HEK293 (cell line): Measurements from ENCODE around the gene EEFSEC.

ENCODE experiments used
- CTCF ChIA-PET: fragments of 350-600 bp; formaldehyde crosslinking; extraction: SDS; loops from one replicate; lab custom pipeline; 2021; ENCODE audit warnings: antibody characterized with exemption; lab: Yijun Ruan, JAX
- POLR2A ChIA-PET: fragments of 300-600 bp; formaldehyde crosslinking; extraction: SDS; loops from one replicate; lab custom pipeline; 2020; ENCODE audit warnings: antibody characterized with exemption, inconsistent platforms; lab: Yijun Ruan, JAX
- H3K27ac ChIP-seq: fragments of 200-500 bp; sonication (Bioruptor generic); 2 replicates; pipeline ENCODE4 v1.5.1; 2014; ENCODE audit warnings: low read depth, low read length, control low read depth, inconsistent platforms; ENCODE audit errors: extremely low read depth
- H3K36me3 ChIP-seq, 2 experiments: fragments of 200-500 bp in 1 of 2; sonication (Bioruptor generic) in 1 of 2; 1 replicate in 1 of 2; 2 replicates in 1 of 2; pipeline ENCODE4 v1.5.1; 2014 to 2017; ENCODE audit warnings: inconsistent platforms in 2 of 2, low read length in 2 of 2; ENCODE audit not compliant: control insufficient read depth in 2 of 2, insufficient read depth in 1 of 2
- H3K4me1 ChIP-seq: fragments of 200-500 bp; sonication (Bioruptor generic); 2 replicates; pipeline ENCODE4 v1.5.1; 2014; ENCODE audit warnings: mild to moderate bottlenecking, low read length, inconsistent platforms; ENCODE audit not compliant: control insufficient read depth, insufficient read depth
- H3K4me3 ChIP-seq: 2 replicates; pipeline ENCODE4 v1.5.1; 2011; ENCODE audit warnings: low read depth, mild to moderate bottlenecking, control low read depth, low read length, moderate library complexity
- H3K9me3 ChIP-seq: fragments of 200-500 bp; sonication (Bioruptor generic); 2 replicates; pipeline ENCODE4 v1.5.1; 2014; ENCODE audit warnings: low read depth, low read length, inconsistent platforms; ENCODE audit not compliant: control insufficient read depth, insufficient read depth
- MYNN ChIP-seq: fragments of 450-650 bp; formaldehyde crosslinking; IDR thresholded peaks from 2 replicates; pipeline ENCODE4 v1.5.1; 2016; ENCODE audit warnings: missing biosample characterization, missing genetic modification characterization, borderline replicate concordance
- SCRT2 ChIP-seq: fragments of 450-650 bp; formaldehyde crosslinking; IDR thresholded peaks from 2 replicates; pipeline ENCODE4 v1.5.1; 2016; ENCODE audit warnings: missing biosample characterization, missing genetic modification characterization
- ZBTB48 ChIP-seq: fragments of 450-650 bp; formaldehyde crosslinking; IDR thresholded peaks from 2 replicates; pipeline ENCODE4 v1.5.1; 2016; ENCODE audit warnings: missing biosample characterization, missing genetic modification characterization
- ZIC2 ChIP-seq: fragments of 450-650 bp; formaldehyde crosslinking; IDR thresholded peaks from 2 replicates; pipeline ENCODE4 v1.5.1; 2016; ENCODE audit warnings: missing biosample characterization, missing genetic modification characterization
- ZNF112 ChIP-seq: fragments of 450-650 bp; formaldehyde crosslinking; IDR thresholded peaks from 2 replicates; pipeline ENCODE4 v1.5.0; 2017; ENCODE audit warnings: missing biosample characterization, missing genetic modification characterization
- ZNF16 ChIP-seq: fragments of 450-650 bp; formaldehyde crosslinking; IDR thresholded peaks from 2 replicates; pipeline ENCODE4 v1.5.1; 2016; ENCODE audit warnings: low read depth, missing biosample characterization, missing genetic modification characterization
- ZNF184 ChIP-seq: fragments of 450-650 bp; IDR thresholded peaks from 2 replicates; pipeline ENCODE4 v1.5.1; 2018; ENCODE audit warnings: missing biosample characterization, mild to moderate bottlenecking, missing genetic modification characterization
- ZNF202 ChIP-seq: fragments of 450-650 bp; formaldehyde crosslinking; IDR thresholded peaks from 2 replicates; pipeline ENCODE4 v1.5.1; 2016; ENCODE audit warnings: missing biosample characterization, missing genetic modification characterization, borderline replicate concordance
- ZNF211 ChIP-seq: fragments of 450-650 bp; formaldehyde crosslinking; IDR thresholded peaks from 2 replicates; pipeline ENCODE4 v1.5.1; 2016; ENCODE audit warnings: low read depth, missing biosample characterization, missing genetic modification characterization
- ZNF391 ChIP-seq: fragments of 450-650 bp; formaldehyde crosslinking; IDR thresholded peaks from 2 replicates; pipeline ENCODE4 v1.5.1; 2016; ENCODE audit warnings: low read depth, missing biosample characterization, missing genetic modification characterization, borderline replicate concordance
- ZNF433 ChIP-seq: fragments of 450-650 bp; formaldehyde crosslinking; IDR thresholded peaks from 2 replicates; pipeline ENCODE4 v1.5.1; 2016; ENCODE audit warnings: missing biosample characterization, missing genetic modification characterization, low read depth
- ZNF768 ChIP-seq: fragments of 450-650 bp; formaldehyde crosslinking; IDR thresholded peaks from 2 replicates; pipeline ENCODE4 v1.5.1; 2018; ENCODE audit warnings: missing biosample characterization, mild to moderate bottlenecking, missing genetic modification characterization
- ZNF776 ChIP-seq: fragments of 450-650 bp; formaldehyde crosslinking; IDR thresholded peaks from 2 replicates; pipeline ENCODE4 v1.5.0; 2017; ENCODE audit warnings: missing biosample characterization, missing genetic modification characterization, borderline replicate concordance
- ZNF791 ChIP-seq: fragments of 450-650 bp; formaldehyde crosslinking; IDR thresholded peaks from 2 replicates; pipeline ENCODE4 v1.5.1; 2016; ENCODE audit warnings: missing biosample characterization, missing genetic modification characterization
- ZSCAN30 ChIP-seq: fragments of 450-650 bp; IDR thresholded peaks from 2 replicates; pipeline ENCODE4 v1.5.1; 2018; ENCODE audit warnings: missing biosample characterization, mild to moderate bottlenecking, missing genetic modification characterization, moderate library complexity
- TF ChIP-seq, protein P1 (sequence below): fragments of 450-650 bp; formaldehyde crosslinking; IDR thresholded peaks from 2 replicates; pipeline ENCODE4 v1.5.1; 2016; ENCODE audit warnings: missing biosample characterization, missing genetic modification characterization
- TF ChIP-seq, protein P2 (sequence below): fragments of 450-650 bp; formaldehyde crosslinking; IDR thresholded peaks from 2 replicates; pipeline ENCODE4 v1.5.1; 2016; ENCODE audit warnings: missing biosample characterization, missing genetic modification characterization
- TF ChIP-seq, protein P3 (sequence below): fragments of 450-650 bp; formaldehyde crosslinking; IDR thresholded peaks from 2 replicates; pipeline ENCODE4 v1.5.1; 2016; ENCODE audit warnings: missing biosample characterization, missing genetic modification characterization
- TF ChIP-seq, protein P4 (sequence below): fragments of 450-650 bp; formaldehyde crosslinking; IDR thresholded peaks from 2 replicates; pipeline ENCODE4 v1.5.1; 2016; ENCODE audit warnings: missing biosample characterization, missing genetic modification characterization, borderline replicate concordance

Gene EEFSEC

DNA sequence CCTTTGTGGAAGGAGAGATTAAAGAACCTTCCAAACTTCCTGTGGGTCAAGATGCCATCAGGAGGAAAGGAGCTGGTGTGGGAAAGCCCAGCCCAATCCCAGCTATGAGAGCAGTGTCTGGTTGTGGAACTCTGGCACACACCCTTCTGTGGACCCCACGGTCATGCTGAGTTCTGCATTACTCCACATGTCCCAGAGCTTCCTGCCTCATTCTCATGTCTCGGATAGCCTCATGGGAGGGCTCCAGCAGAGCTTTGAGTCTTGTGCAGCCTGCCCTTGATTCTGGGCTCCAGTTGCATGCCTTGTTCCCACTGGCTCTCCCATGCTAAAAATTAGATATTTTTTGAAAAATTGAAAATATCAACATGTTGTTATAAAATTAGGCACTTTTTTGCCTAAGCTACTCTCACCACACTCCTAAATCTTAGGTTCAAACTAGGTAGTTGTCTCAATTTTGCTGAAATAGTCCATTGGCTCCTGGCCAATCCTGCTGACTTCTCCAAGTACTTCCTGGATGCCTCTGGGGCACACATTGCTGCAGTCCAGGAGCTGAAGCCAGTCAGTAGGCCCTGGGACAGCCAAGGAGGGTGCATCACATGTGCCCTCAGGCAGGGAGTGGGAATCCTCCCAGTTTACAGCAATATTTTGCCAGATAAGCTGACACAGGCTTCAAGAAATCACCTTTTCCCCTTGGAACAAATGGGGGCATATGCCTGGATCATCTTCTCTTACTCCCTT, 144.3 kb downstream of the EEFSEC start:
- Histone ChIP-seq H3K4me1 (no peaks in the 10 kb centered on the region), H3K4me3 (no peak overlapping the region), H3K27ac (no peak overlapping the region), H3K36me3 (no peaks in the 10 kb centered on the region), H3K9me3 (no peaks in the 10 kb centered on the region)
- CTCF ChIA-PET = interaction anchor here (1.1 to 1.2 kb wide), 2 partner anchors 24 to 71 kb away, joined by 3 to 4 read pairs; no protein-coding TSS in a partner anchor
- TF ChIP-seq ZNF16 (no peak), ZNF791 (no peak), ZIC2 (tag by site-specific recombination) (peak; percentile 54; the same call in 1 of the 2 replicates), ZSCAN30 (tag by site-specific recombination) (no peak), ZNF112 (tag by site-specific recombination) (no peak), ZNF184 (tag by site-specific recombination) (no peak), ZNF433 (tag by site-specific recombination) (no peak), ZNF776 (tag by site-specific recombination) (no peak), ZBTB48 (tag by site-specific recombination) (no peak), ZNF202 (tag by site-specific recombination) (no peak), ZNF768 (tag by site-specific recombination) (no peak), MYNN (no peak)
- TF ChIP-seq, protein P1, sequence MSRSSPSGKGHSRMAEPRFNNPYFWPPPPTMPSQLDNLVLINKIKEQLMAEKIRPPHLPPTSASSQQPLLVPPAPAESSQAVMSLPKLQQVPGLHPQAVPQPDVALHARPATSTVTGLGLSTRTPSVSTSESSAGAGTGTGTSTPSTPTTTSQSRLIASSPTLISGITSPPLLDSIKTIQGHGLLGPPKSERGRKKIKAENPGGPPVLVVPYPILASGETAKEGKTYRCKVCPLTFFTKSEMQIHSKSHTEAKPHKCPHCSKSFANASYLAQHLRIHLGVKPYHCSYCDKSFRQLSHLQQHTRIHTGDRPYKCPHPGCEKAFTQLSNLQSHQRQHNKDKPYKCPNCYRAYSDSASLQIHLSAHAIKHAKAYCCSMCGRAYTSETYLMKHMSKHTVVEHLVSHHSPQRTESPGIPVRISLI = no peak
- TF ChIP-seq, protein P2, sequence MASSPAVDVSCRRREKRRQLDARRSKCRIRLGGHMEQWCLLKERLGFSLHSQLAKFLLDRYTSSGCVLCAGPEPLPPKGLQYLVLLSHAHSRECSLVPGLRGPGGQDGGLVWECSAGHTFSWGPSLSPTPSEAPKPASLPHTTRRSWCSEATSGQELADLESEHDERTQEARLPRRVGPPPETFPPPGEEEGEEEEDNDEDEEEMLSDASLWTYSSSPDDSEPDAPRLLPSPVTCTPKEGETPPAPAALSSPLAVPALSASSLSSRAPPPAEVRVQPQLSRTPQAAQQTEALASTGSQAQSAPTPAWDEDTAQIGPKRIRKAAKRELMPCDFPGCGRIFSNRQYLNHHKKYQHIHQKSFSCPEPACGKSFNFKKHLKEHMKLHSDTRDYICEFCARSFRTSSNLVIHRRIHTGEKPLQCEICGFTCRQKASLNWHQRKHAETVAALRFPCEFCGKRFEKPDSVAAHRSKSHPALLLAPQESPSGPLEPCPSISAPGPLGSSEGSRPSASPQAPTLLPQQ (tag by site-specific recombination) = 0 out of 2 replicates have a peak, but pooled peaks have one; percentile 21
- TF ChIP-seq, protein P3, sequence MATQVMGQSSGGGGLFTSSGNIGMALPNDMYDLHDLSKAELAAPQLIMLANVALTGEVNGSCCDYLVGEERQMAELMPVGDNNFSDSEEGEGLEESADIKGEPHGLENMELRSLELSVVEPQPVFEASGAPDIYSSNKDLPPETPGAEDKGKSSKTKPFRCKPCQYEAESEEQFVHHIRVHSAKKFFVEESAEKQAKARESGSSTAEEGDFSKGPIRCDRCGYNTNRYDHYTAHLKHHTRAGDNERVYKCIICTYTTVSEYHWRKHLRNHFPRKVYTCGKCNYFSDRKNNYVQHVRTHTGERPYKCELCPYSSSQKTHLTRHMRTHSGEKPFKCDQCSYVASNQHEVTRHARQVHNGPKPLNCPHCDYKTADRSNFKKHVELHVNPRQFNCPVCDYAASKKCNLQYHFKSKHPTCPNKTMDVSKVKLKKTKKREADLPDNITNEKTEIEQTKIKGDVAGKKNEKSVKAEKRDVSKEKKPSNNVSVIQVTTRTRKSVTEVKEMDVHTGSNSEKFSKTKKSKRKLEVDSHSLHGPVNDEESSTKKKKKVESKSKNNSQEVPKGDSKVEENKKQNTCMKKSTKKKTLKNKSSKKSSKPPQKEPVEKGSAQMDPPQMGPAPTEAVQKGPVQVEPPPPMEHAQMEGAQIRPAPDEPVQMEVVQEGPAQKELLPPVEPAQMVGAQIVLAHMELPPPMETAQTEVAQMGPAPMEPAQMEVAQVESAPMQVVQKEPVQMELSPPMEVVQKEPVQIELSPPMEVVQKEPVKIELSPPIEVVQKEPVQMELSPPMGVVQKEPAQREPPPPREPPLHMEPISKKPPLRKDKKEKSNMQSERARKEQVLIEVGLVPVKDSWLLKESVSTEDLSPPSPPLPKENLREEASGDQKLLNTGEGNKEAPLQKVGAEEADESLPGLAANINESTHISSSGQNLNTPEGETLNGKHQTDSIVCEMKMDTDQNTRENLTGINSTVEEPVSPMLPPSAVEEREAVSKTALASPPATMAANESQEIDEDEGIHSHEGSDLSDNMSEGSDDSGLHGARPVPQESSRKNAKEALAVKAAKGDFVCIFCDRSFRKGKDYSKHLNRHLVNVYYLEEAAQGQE (tag by site-specific recombination) = no peak
- POLR2A ChIA-PET = no interaction called here

DNA sequence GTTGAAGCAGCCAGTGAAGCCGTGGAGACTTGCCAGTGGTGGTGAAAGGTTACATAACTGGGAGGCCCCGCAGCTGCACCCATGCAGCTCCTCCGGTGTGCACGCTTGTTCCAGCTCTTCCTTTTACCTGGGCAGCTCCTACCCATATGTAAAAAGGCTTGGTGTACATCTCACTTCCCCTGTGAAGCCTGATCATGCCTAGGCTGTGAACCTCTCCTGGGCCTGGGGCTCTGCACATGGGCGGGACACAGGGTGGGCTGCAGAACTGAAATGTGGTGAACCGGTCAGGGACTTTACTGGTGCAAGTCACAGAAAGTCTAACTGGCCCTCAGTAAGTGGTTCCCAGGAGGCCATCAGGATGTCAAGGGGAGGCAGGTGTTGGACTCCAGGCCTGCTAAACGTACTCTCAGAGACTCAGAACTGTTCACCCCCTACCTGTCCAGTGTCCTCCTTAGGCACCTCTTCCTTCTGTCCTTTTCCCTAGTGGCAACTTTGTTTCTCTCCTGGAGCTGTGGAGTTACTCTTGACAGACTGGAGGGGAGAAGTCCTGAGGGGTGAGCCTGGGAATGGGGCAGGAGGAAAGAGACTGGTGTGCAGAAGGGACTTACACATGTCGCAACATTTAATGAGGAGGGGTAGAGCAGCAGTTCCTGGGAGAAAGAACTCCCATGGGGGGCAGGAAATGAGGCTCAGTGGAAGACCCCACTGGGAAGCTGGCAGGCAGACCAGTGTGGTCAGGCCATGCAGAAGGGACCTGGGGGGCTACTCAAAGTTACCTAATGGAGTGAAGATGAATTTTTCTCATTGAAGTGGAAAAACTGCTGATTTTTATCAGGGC, 148.1 kb downstream of the EEFSEC start:
- ChIA-PET POLR2A (no interaction called here), CTCF (interaction anchor here (1.2 kb wide), 1 partner anchor 37 kb away, joined by 4 read pairs; no protein-coding TSS in a partner anchor)
- Histone ChIP-seq H3K4me3 (no peak overlapping the region), H3K4me1 (no peaks in the 10 kb centered on the region), H3K27ac (no peak overlapping the region), H3K36me3 (no peaks in the 10 kb centered on the region), H3K9me3 (no peaks in the 10 kb centered on the region)
- TF ChIP-seq SCRT2 (tag by site-specific recombination) (no peak), ZNF211 (tag by site-specific recombination) (no peak), ZIC2 (tag by site-specific recombination) (peak; percentile 59), ZNF391 (tag by site-specific recombination) (no peak)
- TF ChIP-seq, protein P4, sequence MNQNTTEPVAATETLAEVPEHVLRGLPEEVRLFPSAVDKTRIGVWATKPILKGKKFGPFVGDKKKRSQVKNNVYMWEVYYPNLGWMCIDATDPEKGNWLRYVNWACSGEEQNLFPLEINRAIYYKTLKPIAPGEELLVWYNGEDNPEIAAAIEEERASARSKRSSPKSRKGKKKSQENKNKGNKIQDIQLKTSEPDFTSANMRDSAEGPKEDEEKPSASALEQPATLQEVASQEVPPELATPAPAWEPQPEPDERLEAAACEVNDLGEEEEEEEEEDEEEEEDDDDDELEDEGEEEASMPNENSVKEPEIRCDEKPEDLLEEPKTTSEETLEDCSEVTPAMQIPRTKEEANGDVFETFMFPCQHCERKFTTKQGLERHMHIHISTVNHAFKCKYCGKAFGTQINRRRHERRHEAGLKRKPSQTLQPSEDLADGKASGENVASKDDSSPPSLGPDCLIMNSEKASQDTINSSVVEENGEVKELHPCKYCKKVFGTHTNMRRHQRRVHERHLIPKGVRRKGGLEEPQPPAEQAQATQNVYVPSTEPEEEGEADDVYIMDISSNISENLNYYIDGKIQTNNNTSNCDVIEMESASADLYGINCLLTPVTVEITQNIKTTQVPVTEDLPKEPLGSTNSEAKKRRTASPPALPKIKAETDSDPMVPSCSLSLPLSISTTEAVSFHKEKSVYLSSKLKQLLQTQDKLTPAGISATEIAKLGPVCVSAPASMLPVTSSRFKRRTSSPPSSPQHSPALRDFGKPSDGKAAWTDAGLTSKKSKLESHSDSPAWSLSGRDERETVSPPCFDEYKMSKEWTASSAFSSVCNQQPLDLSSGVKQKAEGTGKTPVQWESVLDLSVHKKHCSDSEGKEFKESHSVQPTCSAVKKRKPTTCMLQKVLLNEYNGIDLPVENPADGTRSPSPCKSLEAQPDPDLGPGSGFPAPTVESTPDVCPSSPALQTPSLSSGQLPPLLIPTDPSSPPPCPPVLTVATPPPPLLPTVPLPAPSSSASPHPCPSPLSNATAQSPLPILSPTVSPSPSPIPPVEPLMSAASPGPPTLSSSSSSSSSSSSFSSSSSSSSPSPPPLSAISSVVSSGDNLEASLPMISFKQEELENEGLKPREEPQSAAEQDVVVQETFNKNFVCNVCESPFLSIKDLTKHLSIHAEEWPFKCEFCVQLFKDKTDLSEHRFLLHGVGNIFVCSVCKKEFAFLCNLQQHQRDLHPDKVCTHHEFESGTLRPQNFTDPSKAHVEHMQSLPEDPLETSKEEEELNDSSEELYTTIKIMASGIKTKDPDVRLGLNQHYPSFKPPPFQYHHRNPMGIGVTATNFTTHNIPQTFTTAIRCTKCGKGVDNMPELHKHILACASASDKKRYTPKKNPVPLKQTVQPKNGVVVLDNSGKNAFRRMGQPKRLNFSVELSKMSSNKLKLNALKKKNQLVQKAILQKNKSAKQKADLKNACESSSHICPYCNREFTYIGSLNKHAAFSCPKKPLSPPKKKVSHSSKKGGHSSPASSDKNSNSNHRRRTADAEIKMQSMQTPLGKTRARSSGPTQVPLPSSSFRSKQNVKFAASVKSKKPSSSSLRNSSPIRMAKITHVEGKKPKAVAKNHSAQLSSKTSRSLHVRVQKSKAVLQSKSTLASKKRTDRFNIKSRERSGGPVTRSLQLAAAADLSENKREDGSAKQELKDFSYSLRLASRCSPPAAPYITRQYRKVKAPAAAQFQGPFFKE (tag by site-specific recombination) = no peak
